ENCODE measurements around the gene GJC2.
"Not testable (repeated sequence)": the region's sequence is repeated elsewhere in the genome, so short reads cannot be mapped to it uniquely, and the experiment has no call there.

GJC2 gene

GRCh38 chr1:228184152-228184551 is 34.4 kb downstream of the GJC2 start:
- in situ Hi-C loops (cut with MboI; ENCODE audit: low sequenced_read_pairs) = no loop called here

DNA sequence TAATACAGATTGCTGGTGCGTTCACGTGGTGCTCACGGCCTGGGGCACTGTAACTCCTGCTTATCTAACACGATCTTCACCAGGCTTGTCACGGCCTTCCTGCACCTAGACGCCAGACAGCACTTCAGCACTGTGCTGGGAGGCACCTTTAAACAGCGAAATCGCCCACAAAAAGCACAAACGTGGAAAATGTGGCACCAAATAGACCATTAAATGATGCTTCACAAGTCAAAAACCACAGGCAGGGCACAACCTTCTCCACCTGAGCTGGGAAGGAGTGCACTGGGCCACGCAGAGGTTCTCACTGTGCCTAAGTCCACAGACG is 35.9 kb downstream of the GJC2 start:
- in situ Hi-C loops (cut with MboI; ENCODE audit: low sequenced_read_pairs) = no loop called here

DNA sequence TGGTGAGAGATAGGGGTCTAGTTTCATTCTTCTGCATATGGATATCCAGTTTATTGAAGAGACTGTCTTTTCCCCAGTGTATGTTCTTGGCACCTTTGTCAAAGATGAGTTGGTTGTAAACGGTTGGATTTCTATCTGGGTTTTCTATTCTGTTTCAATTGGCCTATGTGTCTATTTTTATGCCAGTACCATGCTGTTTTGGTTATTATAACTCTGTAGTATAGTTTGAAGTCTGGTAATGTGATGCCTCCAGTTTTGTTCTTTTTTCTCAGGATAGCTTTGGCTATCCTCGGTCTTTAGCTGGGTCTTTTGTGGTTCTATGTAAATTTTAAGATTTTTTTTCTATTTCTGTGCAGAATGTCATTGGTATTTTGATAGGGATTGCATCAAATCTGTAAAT is 38.5 kb downstream of the GJC2 start:
- in situ Hi-C loops (cut with MboI; ENCODE audit: low sequenced_read_pairs) = not testable (repeated sequence)

GRCh38 chr1:228190182-228190581 is 40.5 kb downstream of the GJC2 start:
- in situ Hi-C loops (cut with MboI; ENCODE audit: low sequenced_read_pairs) = no loop called here

DNA sequence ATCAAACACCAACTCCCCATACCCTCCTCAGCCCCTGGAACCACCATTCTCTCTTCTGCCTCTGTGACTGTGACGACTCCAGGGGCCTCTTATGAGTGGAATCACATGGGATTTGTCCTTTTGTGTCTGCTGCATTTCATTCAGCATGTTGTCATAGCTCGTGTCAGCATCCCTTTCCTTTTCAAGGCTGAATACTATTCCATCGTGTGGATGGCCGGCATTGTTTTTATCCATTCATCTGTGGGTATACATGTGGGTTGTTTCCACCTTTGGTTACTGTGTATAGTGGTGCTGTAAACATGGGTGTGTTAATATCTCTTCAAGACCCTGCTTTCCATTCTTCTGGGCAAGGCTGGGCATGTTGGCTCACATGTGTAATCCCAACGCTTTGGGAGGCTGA is 41.0 kb downstream of the GJC2 start:
- in situ Hi-C loops (cut with MboI; ENCODE audit: low sequenced_read_pairs) = no loop called here

DNA sequence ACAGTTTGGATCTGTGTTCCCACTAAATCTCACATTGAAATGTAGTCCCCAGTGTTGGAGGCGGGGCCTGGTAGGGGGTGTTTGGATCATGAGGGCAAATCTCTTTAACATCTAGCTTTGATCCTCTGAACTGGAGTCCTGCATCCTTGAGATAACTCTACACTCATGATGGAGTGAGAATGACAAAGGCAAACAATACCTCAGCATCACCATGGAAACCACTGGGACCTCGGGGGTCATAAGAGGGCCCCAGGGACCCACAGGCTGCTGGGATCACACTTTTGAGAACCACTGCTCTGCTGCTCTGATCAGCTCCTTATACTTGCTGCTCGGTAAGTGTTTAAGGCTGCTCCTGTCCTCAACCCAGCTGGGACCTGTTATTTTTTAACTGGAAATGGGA is 44.7 kb downstream of the GJC2 start:
- in situ Hi-C loops (cut with MboI; ENCODE audit: low sequenced_read_pairs) = no loop called here

DNA sequence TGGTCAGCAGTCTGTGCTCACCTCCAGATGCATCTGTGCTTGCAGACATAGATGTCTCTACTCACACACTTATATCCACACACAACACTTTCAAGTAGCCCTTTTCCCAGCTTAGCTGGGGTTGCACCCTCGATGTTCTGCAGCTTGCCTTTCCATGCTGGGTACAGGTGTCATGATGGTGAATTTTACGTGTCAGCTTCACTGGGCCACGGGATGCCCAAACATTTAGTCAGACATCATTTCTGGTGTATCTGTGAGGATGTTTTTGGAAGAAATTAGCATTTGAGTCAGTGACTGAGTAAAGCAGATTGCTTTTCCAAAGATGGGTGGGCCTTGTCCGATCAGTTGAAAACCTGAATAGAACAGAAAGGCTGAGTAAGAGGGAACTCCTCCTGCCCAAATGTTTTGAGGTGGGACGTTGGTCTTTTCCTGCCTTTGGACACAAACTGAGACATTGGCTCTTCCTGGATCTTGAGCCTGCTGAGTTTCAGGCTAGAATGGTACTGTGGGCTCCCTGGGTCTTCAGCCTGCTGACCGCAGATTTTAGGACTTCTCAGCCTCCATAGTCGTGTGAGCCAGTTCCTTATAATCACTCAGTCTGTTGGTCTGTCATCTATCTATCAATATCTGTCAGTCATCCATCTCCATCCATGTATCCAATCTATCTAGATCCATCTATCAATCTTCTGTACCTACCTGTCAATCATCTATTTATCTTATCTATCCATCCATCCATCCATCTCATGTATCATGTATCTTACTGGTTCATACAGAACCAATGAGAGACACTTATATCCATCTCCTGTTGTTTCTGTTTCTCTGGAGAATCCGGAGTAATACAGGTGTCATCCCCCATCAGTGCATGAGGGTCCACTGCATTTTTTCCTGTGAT is 45.4 kb downstream of the GJC2 start:
- in situ Hi-C loops (cut with MboI; ENCODE audit: low sequenced_read_pairs) = no loop called here

DNA sequence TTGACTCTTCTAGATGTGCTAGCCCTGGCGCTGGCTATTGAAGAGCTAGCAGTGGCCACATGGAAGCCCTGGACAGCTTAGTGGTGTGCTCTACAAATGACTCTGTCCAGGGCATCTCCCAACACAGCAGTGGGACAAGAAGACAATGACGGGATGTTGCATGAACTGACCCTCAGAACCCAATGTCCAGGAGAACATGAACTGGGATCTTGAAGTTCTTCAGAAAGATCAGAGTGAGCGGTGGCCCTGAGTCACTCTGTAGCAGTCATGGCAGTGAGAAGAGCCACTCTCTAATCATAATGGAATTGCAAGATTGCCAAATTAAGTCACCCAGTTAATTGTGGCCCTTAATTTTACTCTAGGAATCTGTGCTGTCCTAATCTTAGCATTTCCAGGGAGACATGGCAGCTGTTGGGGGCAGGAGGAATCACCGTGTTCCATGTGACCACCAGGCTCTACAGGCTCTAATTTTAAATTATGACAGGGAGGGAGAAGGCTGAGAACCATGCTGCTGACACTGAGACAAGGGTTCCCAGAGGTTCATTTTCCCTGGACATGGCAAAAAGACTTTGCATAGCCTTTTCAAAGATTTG is 47.9 kb downstream of the GJC2 start:
- in situ Hi-C loops (cut with MboI; ENCODE audit: low sequenced_read_pairs) = no loop called here

- in situ Hi-C loops (cut with MboI; ENCODE audit: low sequenced_read_pairs) = no loop called here
These were observed 49.4 kb downstream of the GJC2 start for GRCh38 chr1:228198977-228199590.

DNA sequence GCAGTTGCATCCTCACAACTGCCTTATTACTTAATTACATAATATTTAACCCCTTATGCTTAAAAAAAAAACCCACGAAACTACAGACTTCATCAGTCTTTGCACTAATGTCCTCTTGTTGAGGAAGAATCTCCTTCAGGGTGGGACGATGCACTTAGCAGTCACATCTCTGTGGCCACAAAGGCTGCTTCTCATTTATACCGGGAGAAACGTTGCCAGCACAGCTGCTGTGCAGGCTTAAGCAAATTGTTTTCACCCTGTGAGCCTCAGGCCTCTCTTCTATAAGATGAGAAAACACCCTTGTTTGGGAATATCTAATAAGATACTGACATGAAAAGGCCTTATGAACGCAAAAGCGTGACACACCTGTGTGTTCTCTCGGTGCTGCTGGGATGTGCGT is 55.2 kb downstream of the GJC2 start:
- in situ Hi-C loops (cut with MboI; ENCODE audit: low sequenced_read_pairs) = no loop called here

DNA sequence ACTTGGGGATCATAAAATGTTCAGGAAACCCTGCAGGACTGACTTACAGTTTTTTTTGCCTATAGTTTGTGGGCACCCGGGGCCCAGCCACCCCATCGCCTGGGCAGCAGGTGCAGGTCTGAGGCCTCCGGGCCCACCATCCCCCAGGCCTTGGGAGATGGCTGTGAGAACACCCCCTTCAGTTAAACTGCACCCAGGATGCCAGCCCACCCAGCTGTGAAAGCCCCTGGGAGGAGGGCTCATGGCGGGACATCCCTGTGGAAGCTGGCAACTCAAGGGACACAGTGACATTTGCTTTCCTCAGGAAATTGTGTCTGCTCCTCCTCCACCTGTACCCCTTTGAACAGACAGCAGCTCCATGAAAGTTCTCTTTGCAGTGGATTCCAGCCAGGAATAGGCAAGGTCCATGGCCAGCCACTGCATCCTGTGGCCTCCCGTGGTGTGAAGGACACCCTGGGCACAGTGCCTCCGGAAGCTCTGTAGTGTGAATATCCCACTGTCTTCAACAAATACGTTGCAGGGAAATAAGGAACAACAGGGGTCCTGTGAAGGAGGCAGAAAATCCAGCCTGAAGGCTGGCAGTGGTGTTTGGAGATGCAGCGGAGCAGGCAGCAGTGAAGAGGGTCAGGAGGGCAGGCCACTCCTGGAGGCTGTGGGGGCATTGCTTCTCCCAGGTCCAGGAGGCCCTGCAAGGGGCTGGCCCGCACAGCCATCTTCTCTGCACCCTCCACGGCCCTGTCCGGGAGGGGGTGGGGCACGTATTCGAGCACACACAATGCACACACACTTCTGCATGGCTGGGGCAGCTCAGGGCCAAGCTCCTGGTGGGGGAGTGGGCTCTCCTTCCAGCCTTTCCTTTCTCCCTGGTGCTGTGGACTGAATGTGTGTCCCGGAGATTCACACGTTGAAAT is 56.1 kb downstream of the GJC2 start:
- in situ Hi-C loops (cut with MboI; ENCODE audit: low sequenced_read_pairs) = no loop called here

- in situ Hi-C loops (cut with MboI; ENCODE audit: low sequenced_read_pairs) = no loop called here
These were observed 57.0 kb downstream of the GJC2 start for GRCh38 chr1:228206582-228207351.

DNA sequence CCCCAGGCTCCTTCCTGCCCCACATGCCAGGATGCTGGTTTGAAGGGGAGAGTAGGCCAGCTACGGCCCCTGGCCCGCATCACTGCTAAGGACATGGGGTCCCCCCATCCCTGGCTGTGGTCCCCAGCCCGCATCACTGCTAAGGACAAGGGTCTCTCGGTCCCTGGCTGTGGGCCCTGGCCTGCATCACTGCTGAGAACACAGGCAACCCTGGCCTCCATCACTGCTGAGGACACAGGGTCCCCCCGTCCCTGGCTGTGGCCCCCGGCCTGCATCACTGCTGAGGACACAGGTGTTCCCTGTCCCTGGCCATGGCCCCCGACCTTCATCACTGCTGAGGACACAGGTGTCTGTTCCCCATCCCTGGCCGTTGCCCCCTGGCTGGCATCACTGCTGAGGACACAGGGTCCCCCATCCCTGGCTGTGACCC is 57.7 kb downstream of the GJC2 start:
- in situ Hi-C loops (cut with MboI; ENCODE audit: low sequenced_read_pairs) = no loop called here

DNA sequence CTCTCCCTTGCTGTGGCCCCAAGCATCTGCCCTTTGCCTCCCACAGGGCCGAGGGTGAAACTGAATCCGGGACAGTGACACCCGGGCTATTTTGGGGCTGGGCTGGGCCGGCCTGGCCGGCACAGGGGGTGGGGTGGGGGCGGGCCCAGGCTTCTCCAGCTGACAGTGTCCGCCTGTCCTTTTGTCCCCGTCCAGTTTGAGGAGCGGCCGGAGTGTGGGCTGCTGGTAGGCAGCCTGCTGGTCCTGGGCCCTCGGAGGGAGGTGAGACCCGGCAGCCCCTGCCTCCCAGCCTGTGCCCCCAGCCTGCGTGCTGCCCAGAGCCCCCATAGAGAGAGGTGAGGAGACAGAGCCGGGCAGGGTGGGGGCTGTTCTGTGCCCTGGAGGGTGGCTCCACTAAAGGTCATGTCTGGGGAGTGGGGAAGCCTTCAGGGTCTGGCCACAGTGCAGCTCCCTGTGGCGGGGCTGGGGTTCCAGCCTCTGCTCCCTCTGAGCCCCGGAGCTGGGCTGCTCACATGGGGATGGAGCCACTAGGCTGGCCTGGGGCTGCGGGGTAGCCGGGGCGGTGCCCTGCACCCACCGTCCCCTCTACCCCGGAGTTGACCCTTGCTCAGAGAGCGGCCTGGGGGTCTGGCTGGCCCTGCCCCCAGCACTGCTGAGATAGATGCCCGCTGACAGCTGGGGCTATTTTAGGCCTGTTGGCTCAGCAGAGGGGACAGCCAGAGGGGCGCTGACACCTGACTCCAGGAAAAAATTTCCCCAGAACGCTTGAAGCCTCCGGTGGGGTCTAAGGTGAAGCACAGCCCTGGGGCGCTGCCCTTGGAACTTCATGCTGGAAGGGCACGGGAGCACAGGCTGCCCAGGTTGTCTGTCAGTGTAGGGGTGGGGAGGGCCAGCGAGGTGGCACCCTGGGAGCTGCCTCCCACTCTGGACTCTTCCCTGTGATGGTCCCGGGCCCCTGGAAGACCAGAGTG is 58.4 kb downstream of the GJC2 start, which contains the start of gene OBSCN:
Gene OBSCN, plus strand, starts transcription at position 194 of the 971 bp plus-strand sequence. CDS start 3,740 bp downstream, outside the sequence.
- in situ Hi-C loops (cut with MboI; ENCODE audit: low sequenced_read_pairs) = no loop called here

GRCh38 chr1:228208831-228209551 is 59.3 kb downstream of the GJC2 start:
- in situ Hi-C loops (cut with MboI; ENCODE audit: low sequenced_read_pairs) = no loop called here
